Activated CD4-positive, alpha-beta T cell treated with anti-CD3 and anti-CD28 coated beads for 36 hours (primary cell): ENCODE measurements around the gene GASK1A. TPM values are rescaled to one million over a fixed set of nuclear protein-coding genes. Genes with fewer than 3 reads are reported as not detected.

Experiments used
- ATAC-seq: fragments of 200-7000 bp; cut with Tn5 transposase; one replicate; pipeline ENCODE4 v1.10.0; 2021; ENCODE audit warnings: mild to moderate bottlenecking, moderate library complexity
- CTCF ChIA-PET: fragments of 350-600 bp; sonication (Branson Sonifier 250); formaldehyde crosslinking; loops from one replicate; lab custom pipeline; 2021; ENCODE audit warnings: antibody characterized with exemption; lab: Charles Lee
- POLR2A ChIA-PET: fragments of 350-600 bp; sonication (Branson Sonifier 250); formaldehyde crosslinking; loops from one replicate; lab custom pipeline; 2021; ENCODE audit warnings: antibody characterized with exemption, inconsistent platforms; lab: Charles Lee
- DNase-seq: peaks from one replicate; pipeline ENCODE4 v3.0.0-alpha.2; 2020
- H3K27ac Mint-ChIP-seq: one replicate; pipeline ENCODE4 v1.8.0; 2021; ENCODE audit warnings: mixed read lengths
- H3K27me3 Mint-ChIP-seq: one replicate; pipeline ENCODE4 v1.8.0; 2021; ENCODE audit warnings: mixed read lengths
- H3K36me3 Mint-ChIP-seq: one replicate; pipeline ENCODE4 v1.8.0; 2021; ENCODE audit warnings: low read depth, mixed read lengths
- H3K4me1 Mint-ChIP-seq: one replicate; pipeline ENCODE4 v1.8.0; 2021; ENCODE audit warnings: mixed read lengths
- H3K4me3 Mint-ChIP-seq: one replicate; pipeline ENCODE4 v1.8.0; 2021; ENCODE audit warnings: mild to moderate bottlenecking, moderate library complexity, mixed read lengths
- H3K9me3 Mint-ChIP-seq: one replicate; pipeline ENCODE4 v1.8.0; 2021; ENCODE audit warnings: low read depth, mixed read lengths
- intact Hi-C, 2 experiments: fragments of 100-400 bp; cut with DNase I in 1 of 2; cut with micrococcal nuclease in 1 of 2; formaldehyde crosslinking; loops; one replicate each; pipeline versions ENCODE4 v1.14.2 to v1.15.1; 2022 to 2024; cut with DNase I, micrococcal nuclease
- total RNA-seq, 2 experiments: library from RNA; stranded (reverse); gene quantifications; one replicate each; pipeline ENCODE4 v1.2.3, GENCODE V29; 2021

The GASK1A gene
- total RNA-seq, 2 experiments from 2014 or later = not detected

- intact Hi-C loops = no loop called here
- DNase-seq (no peak), ATAC-seq (no peak)
- Mint-ChIP-seq H3K4me1 (no peaks in the 10 kb centered on the region), H3K36me3 (peaks cover 29% of the 10 kb centered on the region), H3K27ac (no peak overlapping the region), H3K4me3 (no peak overlapping the region), H3K27me3 (no peaks in the 10 kb centered on the region), H3K9me3 (no peaks in the 10 kb centered on the region)
- POLR2A ChIA-PET = no interaction called here
- CTCF ChIA-PET = no interaction called here
Observed at GRCh38 chr3:43079536-43080332, 100.6 kb downstream of the GASK1A start.

DNA sequence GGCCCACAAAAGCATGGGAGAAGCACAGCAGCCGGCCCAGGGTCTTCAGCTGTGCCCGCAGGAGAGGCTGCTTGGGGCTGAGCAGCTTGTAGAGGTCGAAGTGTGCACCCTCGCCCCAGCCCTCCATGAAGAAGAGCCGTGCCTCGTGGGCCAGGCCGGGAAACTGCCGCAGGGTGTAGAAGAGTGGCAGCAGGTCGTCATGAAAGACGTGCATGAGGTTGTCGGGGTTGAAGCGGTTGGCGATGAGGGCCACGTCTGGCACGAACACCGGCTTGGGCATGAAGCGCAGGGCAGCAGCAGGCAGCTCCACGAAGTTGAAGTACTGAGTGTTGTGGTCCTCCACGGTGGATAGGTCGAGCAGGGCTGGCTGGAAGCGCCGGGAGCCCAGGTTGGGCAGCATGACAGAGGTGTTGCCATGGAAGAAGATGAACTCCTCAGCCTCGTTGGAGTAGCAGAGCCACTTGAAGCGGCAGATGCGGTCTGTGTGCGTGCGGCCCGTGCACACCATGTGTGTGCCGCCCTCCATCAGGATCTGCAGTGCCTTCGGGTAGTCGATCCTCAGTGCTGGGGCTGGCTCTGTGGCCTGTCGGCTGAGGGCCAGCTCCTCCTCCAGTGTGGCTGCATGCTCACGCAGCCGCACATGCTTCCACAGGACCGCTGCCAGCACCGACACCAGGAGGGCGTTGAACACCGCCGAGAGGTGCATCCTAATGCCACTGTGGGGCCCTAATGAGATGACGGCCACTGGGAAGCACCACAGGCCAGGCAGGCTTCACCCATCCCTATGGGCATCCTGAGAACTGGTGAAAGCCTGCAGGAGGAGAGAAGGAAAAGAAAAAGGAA lies 101.8 kb downstream of the GASK1A start:
- Mint-ChIP-seq H3K9me3 (no peaks in the 10 kb centered on the region), H3K4me3 (no peak overlapping the region), H3K36me3 (peaks cover 29% of the 10 kb centered on the region), H3K27me3 (no peaks in the 10 kb centered on the region), H3K27ac (no peak overlapping the region), H3K4me1 (no peaks in the 10 kb centered on the region)
- POLR2A ChIA-PET = no interaction called here
- CTCF ChIA-PET = interaction anchor here (0.7 kb wide), 2 partner anchors 8 to 10 kb away, joined by 3 to 4 read pairs; no protein-coding TSS in a partner anchor
- ATAC-seq (no peak), DNase-seq (no peak)
- intact Hi-C loops = no loop called here

DNA sequence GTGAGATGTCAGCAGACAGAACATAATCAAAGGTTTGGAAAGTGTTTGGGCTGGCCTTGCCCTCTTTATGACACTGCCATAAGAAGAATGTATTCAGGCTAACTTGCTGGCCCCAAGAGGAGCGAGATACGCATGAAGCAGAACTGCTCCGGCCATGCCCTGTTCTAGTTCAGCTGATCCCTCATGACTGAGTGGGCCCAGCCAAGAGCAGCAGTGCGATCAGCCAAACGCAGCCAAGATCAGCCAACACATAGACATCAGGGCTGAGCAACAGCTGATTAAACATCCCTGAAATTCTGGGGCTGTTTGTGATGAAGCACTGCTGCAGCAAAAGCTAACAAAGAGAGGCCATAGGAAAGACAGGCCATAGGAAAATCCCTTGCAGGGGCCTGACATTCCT lies 102.7 kb downstream of the GASK1A start:
- intact Hi-C loops = no loop called here
- H3K27ac Mint-ChIP-seq = no peak overlapping the region
- H3K36me3 Mint-ChIP-seq = peaks cover 29% of the 10 kb centered on the region
- CTCF ChIA-PET = interaction anchor here (0.7 kb wide), 1 partner anchor 9 kb away, joined by 3 read pairs; no protein-coding TSS in a partner anchor
- peaks cover 5% of the 10 kb centered on the region for H3K4me1 Mint-ChIP-seq
- ATAC-seq (no peak), DNase-seq (no peak)
- no peaks in the 10 kb centered on the region for H3K9me3 Mint-ChIP-seq
- POLR2A ChIA-PET = no interaction called here
- H3K27me3 Mint-ChIP-seq = no peaks in the 10 kb centered on the region
- no peak overlapping the region for H3K4me3 Mint-ChIP-seq

DNA sequence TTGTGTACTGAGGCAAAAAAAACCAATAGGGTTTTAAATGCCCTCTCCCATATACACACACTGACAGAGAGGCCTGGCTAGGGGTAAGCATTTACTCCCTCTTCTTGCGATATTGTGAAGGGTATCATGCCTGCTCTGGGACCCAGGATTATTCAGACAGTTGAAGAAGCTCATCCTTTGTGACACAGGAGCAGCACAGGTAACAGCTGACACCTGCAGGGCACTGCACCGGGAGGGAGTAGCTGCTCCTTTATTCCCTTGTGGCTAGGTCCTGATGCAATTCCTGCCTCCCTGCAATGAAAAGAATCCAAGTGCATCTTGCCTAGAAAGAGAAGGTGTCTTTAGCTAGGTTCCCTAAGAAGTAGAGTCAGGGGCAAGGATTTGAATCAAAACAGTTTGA lies 103.3 kb downstream of the GASK1A start:
- Mint-ChIP-seq H3K9me3 (no peaks in the 10 kb centered on the region), H3K36me3 (peaks cover 29% of the 10 kb centered on the region), H3K4me3 (no peak overlapping the region), H3K4me1 (peaks cover 7% of the 10 kb centered on the region), H3K27me3 (no peaks in the 10 kb centered on the region), H3K27ac (no peak overlapping the region)
- intact Hi-C loops = no loop called here
- ATAC-seq = no peak
- DNase-seq = no peak
- ChIA-PET POLR2A (no interaction called here), CTCF (interaction anchor here (1.3 kb wide), 1 partner anchor 11 kb away, joined by 4 read pairs; no protein-coding TSS in a partner anchor)

DNA sequence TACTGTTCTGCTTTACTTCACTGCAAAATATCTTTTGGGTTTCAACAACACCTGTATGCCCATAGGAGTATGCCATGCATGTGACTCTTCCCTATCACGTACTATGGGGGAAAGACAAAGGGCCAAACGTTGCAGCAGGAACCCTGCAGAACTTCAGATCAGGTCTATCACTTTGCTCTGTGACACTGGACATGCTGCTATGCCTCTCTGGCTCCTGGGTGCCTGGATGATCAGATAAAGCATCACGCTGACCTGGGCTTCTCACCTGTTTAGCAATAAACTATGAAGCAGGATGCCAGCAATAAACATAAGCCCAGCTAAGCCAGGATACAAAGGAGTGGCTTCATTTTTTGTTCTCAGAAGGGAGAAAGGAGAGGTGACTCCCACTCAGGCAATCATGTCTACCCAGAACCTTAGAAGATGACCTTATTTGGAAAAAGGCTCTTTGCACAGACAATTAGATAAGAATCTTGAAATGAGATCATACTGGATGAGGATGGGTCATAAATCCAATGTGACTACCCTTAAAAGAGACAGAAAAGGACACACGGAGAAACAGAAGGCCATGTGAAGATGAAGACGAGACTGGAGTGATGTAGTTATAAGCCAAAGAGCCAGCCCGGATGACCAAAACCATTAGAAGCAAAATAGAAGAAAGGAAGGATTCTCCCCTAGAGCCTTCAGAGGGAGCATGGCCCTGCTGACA lies 107.5 kb downstream of the GASK1A start:
- intact Hi-C loops = no loop called here
- H3K4me1 Mint-ChIP-seq = peaks cover 7% of the 10 kb centered on the region
- no peak overlapping the region for H3K27ac Mint-ChIP-seq
- ChIA-PET CTCF (interaction anchor here (0.6 to 1.9 kb wide), 6 partner anchors 15 to 1149 kb away, joined by 3 to 7 read pairs (median 4); no protein-coding TSS in a partner anchor), POLR2A (no interaction called here)
- H3K36me3 Mint-ChIP-seq = peaks cover 7% of the 10 kb centered on the region
- no peaks in the 10 kb centered on the region for H3K27me3 Mint-ChIP-seq
- peak; percentile 53 for ATAC-seq
- DNase-seq = no peak
- no peaks in the 10 kb centered on the region for H3K9me3 Mint-ChIP-seq
- H3K4me3 Mint-ChIP-seq = no peak overlapping the region

- no peaks in the 10 kb centered on the region for H3K9me3 Mint-ChIP-seq
- ChIA-PET CTCF (interaction anchor here (0.8 to 1.2 kb wide), 2 partner anchors 16 to 125 kb away, joined by 3 to 5 read pairs; no protein-coding TSS in a partner anchor), POLR2A (no interaction called here)
- H3K4me3 Mint-ChIP-seq = no peak overlapping the region
- peaks cover 7% of the 10 kb centered on the region for H3K4me1 Mint-ChIP-seq
- intact Hi-C loops = no loop called here
- H3K27ac Mint-ChIP-seq = no peak overlapping the region
- H3K27me3 Mint-ChIP-seq = no peaks in the 10 kb centered on the region
- ATAC-seq (no peak), DNase-seq (peak; percentile 24)
- H3K36me3 Mint-ChIP-seq = peaks cover 7% of the 10 kb centered on the region
Observed at GRCh38 chr3:43087249-43087776, 108.2 kb downstream of the GASK1A start.

- Mint-ChIP-seq H3K4me3 (no peak overlapping the region), H3K9me3 (no peaks in the 10 kb centered on the region), H3K36me3 (peaks cover 2% of the 10 kb centered on the region), H3K4me1 (peaks cover 7% of the 10 kb centered on the region), H3K27ac (no peak overlapping the region), H3K27me3 (no peaks in the 10 kb centered on the region)
- no peak for ATAC-seq
- intact Hi-C loops = no loop called here
- no peak for DNase-seq
- CTCF ChIA-PET = interaction anchor here (0.6 kb wide), 1 partner anchor 539 kb away, joined by 3 read pairs; no protein-coding TSS in a partner anchor
- POLR2A ChIA-PET = no interaction called here
Observed at GRCh38 chr3:43089081-43089480, 110.0 kb downstream of the GASK1A start.

DNA sequence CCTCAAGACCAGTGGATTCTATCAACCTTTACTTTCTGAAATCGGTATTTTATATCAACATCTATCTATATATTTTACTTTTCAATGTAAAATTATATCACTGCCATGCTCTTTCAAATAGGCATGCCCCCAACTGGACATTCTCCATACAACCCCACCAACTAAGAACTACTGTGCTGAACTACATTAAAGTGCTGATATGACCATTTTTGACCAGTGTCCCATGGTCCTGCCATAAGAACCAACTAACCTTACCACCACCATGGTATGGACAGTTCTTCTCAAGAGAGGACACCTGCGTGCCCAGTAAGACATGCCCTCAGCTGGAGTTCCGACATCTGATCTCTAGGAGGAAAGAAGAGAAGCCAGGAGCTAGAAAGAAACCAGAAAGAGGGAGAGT lies 111.1 kb downstream of the GASK1A start:
- no peaks in the 10 kb centered on the region for H3K9me3 Mint-ChIP-seq
- H3K27me3 Mint-ChIP-seq = no peaks in the 10 kb centered on the region
- H3K4me1 Mint-ChIP-seq = peaks cover 7% of the 10 kb centered on the region
- no peak overlapping the region for H3K4me3 Mint-ChIP-seq
- CTCF ChIA-PET = no interaction called here
- POLR2A ChIA-PET = no interaction called here
- H3K27ac Mint-ChIP-seq = no peak overlapping the region
- no peaks in the 10 kb centered on the region for H3K36me3 Mint-ChIP-seq
- intact Hi-C loops = no loop called here
- DNase-seq (no peak), ATAC-seq (no peak)

DNA sequence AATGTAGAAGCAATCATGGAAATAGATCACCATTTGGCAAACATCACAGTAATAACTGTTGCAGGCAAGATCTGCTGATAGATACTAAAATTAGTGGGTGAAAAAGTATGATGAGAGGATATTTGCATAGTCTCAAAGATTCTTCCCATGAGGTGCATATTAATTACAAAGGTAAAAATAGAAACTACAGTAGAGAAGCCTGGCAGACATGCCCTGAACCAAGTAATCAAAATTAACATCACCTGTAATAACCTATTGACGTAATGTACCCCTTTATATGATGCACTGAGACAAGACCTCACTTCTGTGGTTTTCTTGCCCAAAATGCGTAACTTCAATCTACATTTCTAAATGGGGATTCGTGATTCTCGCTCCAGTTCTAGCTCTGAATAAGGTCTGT lies 112.4 kb downstream of the GASK1A start:
- H3K4me3 Mint-ChIP-seq = no peak overlapping the region

GRCh38 chr3:43093006-43093405 lies 113.9 kb downstream of the GASK1A start:
- ChIA-PET CTCF (interaction anchor here (0.6 kb wide), 1 partner anchor 282 kb away, joined by 4 read pairs; no protein-coding TSS in a partner anchor), POLR2A (no interaction called here)
- H3K27ac Mint-ChIP-seq = no peak overlapping the region
- H3K4me1 Mint-ChIP-seq = no peaks in the 10 kb centered on the region
- H3K9me3 Mint-ChIP-seq = no peaks in the 10 kb centered on the region
- ATAC-seq (no peak), DNase-seq (no peak)
- intact Hi-C loops = no loop called here
- H3K36me3 Mint-ChIP-seq = no peaks in the 10 kb centered on the region
- H3K27me3 Mint-ChIP-seq = no peaks in the 10 kb centered on the region
- no peak overlapping the region for H3K4me3 Mint-ChIP-seq

More for the DNA sequence above, 112.4 kb downstream of the GASK1A start:
- H3K36me3 Mint-ChIP-seq = no peaks in the 10 kb centered on the region
- ATAC-seq (no peak), DNase-seq (no peak)
- intact Hi-C loops = no loop called here
- CTCF ChIA-PET = interaction anchor here (0.7 to 1.6 kb wide), 4 partner anchors 10 to 129 kb away, joined by 3 to 4 read pairs (median 3); no protein-coding TSS in a partner anchor
- POLR2A ChIA-PET = no interaction called here
- H3K9me3 Mint-ChIP-seq = no peaks in the 10 kb centered on the region
- peaks cover 5% of the 10 kb centered on the region for H3K4me1 Mint-ChIP-seq
- no peaks in the 10 kb centered on the region for H3K27me3 Mint-ChIP-seq
- H3K27ac Mint-ChIP-seq = no peak overlapping the region

- H3K27ac Mint-ChIP-seq = no peak overlapping the region
- H3K9me3 Mint-ChIP-seq = no peaks in the 10 kb centered on the region
- DNase-seq = no peak
- intact Hi-C loops = no loop called here
- H3K27me3 Mint-ChIP-seq = no peaks in the 10 kb centered on the region
- ATAC-seq = no peak
- CTCF ChIA-PET = no interaction called here
- H3K36me3 Mint-ChIP-seq = no peaks in the 10 kb centered on the region
- no peak overlapping the region for H3K4me3 Mint-ChIP-seq
- POLR2A ChIA-PET = no interaction called here
- H3K4me1 Mint-ChIP-seq = no peaks in the 10 kb centered on the region
Observed at GRCh38 chr3:43093974-43094373, 114.9 kb downstream of the GASK1A start.
